CD4-positive, alpha-beta T cell treated with Interferon gamma for 1 hour (primary cell): ENCODE measurements around the gene EFCC1.

Experiments
- DNase-seq: peaks from one replicate; pipeline ENCODE4 v3.0.0-alpha.2; 2020

Gene EFCC1

GRCh38 chr3:129016356-129016719 is 15.2 kb downstream of the EFCC1 start:
- peak; percentile 80 for DNase-seq

- DNase-seq = peak; percentile 82
Observed at GRCh38 chr3:129016720-129017483, 15.8 kb downstream of the EFCC1 start.

- DNase-seq = no peak
Observed at GRCh38 chr3:129017484-129017899, 16.4 kb downstream of the EFCC1 start.

GRCh38 chr3:129018271-129018670 is 17.2 kb downstream of the EFCC1 start:
- DNase-seq = no peak

GRCh38 chr3:129018751-129019150 is 17.6 kb downstream of the EFCC1 start:
- DNase-seq = no peak

- DNase-seq = no peak
Observed at GRCh38 chr3:129019266-129019665, 18.2 kb downstream of the EFCC1 start.

- DNase-seq = no peak
Observed at GRCh38 chr3:129020691-129021090, 19.6 kb downstream of the EFCC1 start.

- no peak for DNase-seq
Observed at GRCh38 chr3:129021140-129021551, 20.0 kb downstream of the EFCC1 start.

- no peak for DNase-seq
Observed at GRCh38 chr3:129022114-129023007, 21.3 kb downstream of the EFCC1 start.

GRCh38 chr3:129023008-129023358 is 21.9 kb downstream of the EFCC1 start:
- no peak for DNase-seq

- DNase-seq = no peak
Observed at GRCh38 chr3:129023909-129024308, 22.8 kb downstream of the EFCC1 start.

- DNase-seq = no peak
Observed at GRCh38 chr3:129025108-129025507, 24.0 kb downstream of the EFCC1 start.

- no peak for DNase-seq
Observed at GRCh38 chr3:129025691-129026435, 24.8 kb downstream of the EFCC1 start.

GRCh38 chr3:129026728-129027543 is 25.8 kb downstream of the EFCC1 start:
- DNase-seq = peak; percentile 93

- no peak for DNase-seq
Observed at GRCh38 chr3:129027544-129027880, 26.4 kb downstream of the EFCC1 start.

- DNase-seq = no peak
Observed at GRCh38 chr3:129028866-129029265, 27.8 kb downstream of the EFCC1 start.

GRCh38 chr3:129030611-129031010 is 29.5 kb downstream of the EFCC1 start:
- DNase-seq = no peak

- DNase-seq = no peak
Observed at GRCh38 chr3:129031476-129032215, 30.5 kb downstream of the EFCC1 start.

- DNase-seq = no peak
Observed at GRCh38 chr3:129032716-129033115, 31.6 kb downstream of the EFCC1 start.

GRCh38 chr3:129033151-129033550 is 32.0 kb downstream of the EFCC1 start:
- DNase-seq = no peak

- no peak for DNase-seq
Observed at GRCh38 chr3:129033633-129034321, 32.7 kb downstream of the EFCC1 start.
